Measurements from ENCODE around the gene F2R. TPM values are rescaled to one million over a fixed set of nuclear protein-coding genes. Genes with fewer than 3 reads are reported as not detected.

Gene F2R
- total RNA-seq (2021) (3.6 and 3.9 TPM in 2 replicates), Bru-seq, nascent RNA (percentile 38 among the genes with signal in this experiment), BruChase-seq, experiment 1, labeled RNA remaining after a 2-hour chase (percentile 46 among the genes with signal in this experiment), BruChase-seq, experiment 2, labeled RNA remaining after a 6-hour chase (percentile 58 among the genes with signal in this experiment)
- long read RNA-seq, partial matches to known transcripts = 0 of 3 reads
- long read RNA-seq, other reads (novel, unspliced or antisense) = 0 of 3 reads

DNA sequence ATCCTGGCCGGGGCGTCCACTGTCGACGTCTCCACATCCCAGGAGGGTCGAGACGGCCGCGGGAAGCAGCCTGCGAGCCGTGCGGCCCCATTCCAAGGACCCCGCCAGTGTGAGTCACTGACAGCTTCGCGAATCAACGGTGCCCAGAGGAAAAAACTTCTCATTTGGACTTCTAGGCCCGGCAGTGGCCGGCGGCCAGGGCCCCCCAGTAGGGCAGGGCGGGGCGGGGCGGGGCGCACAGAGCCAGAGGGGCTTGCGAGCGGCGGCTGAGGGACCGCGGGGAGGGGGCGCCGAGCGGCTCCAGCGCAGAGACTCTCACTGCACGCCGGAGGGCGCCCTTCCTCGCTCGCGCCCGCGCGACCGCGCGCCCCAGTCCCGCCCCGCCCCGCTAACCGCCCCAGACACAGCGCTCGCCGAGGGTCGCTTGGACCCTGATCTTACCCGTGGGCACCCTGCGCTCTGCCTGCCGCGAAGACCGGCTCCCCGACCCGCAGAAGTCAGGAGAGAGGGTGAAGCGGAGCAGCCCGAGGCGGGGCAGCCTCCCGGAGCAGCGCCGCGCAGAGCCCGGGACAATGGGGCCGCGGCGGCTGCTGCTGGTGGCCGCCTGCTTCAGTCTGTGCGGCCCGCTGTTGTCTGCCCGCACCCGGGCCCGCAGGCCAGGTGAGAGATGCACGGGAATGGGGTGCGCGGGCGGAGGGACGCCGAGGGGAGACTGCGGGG, at the start of gene F2R:
Gene F2R (plus strand): TSS at position 391 of the 720 bp plus-strand sequence. CDS start 182 bp downstream, at position 573.
- no TSS peak for BruUV-seq (replicated peaks)
- intact Hi-C loops (cut with micrococcal nuclease; ENCODE audit: unreplicated experiment) = loop anchor here (1.0 to 10.0 kb wide), 2 partner anchors 58 to 149 kb away; no protein-coding TSS in a partner anchor
- H3K4me3 ChIP-seq = peak within 1 kb of the TSS; percentile 87
- DNase-seq = peak in 1 of 2 experiments; percentile 30
- H3K9me3 ChIP-seq (ENCODE audit: insufficient read depth, low read depth) = no peaks in the 10 kb centered on the region
- ChIA-PET POLR2A (ENCODE audit: unreplicated experiment) (no interaction called here), CTCF (interaction anchor here (0.6 to 0.7 kb wide), 2 partner anchors 26 to 452 kb away, joined by 3 to 9 read pairs; no protein-coding TSS in a partner anchor)
- H3K4me1 ChIP-seq (replicated peaks; ENCODE audit: insufficient read depth) = no peaks in the 10 kb centered on the region; the same call in 1 of the 2 replicates
- no peaks in the 10 kb centered on the region for H3K27me3 ChIP-seq (ENCODE audit: insufficient read depth, low read depth)
- peak within 1 kb of the TSS; percentile 99 for H3K4me2 ChIP-seq
- peak within 1 kb of the TSS; percentile 97 for H2AFZ ChIP-seq
- no peaks in the 10 kb centered on the region for H4K20me1 ChIP-seq (ENCODE audit: insufficient read depth)
- no peaks in the 10 kb centered on the region for H3K36me3 ChIP-seq (ENCODE audit: low read depth)
- no peak for TF ChIP-seq EZH2 (IDR thresholded peaks at IDR 0.05; ENCODE audit: low read depth)
- TF ChIP-seq CTCF (conservative IDR thresholded peaks at IDR 0.05) = peak; percentile 59; the same call in 1 of the 2 replicates
- H3K79me2 ChIP-seq (ENCODE audit: low read depth) = no peaks in the 10 kb centered on the region
- H3K9me2 ChIP-seq (ENCODE audit: insufficient read depth) = no peaks in the 10 kb centered on the region
- H3F3A ChIP-seq (ENCODE audit: insufficient read depth, low read depth) = no peaks in the 10 kb centered on the region
- H3K27ac ChIP-seq = no peak within 1 kb of the TSS

DNA sequence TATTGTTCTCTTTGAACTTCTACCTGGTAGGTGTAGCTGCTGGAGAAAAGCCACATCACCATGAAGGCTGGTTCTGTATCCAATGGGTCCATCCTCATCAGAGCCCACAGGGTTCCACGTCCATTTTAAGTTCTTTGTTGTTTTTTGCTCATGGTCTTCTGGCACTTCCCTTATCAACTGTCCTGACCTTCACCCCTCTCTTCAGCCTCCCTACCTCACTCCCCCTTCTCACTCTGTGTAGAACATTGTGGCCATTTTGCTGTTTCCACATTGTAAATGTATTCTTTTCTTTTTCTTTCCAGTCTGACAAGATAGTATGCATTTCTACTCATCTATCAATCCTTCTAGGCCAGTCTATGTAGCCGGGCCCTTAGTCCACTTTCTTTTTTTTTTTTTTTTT, 48.4 kb upstream of the F2R start:
- CTCF ChIA-PET = no interaction called here

GRCh38 chr5:76669245-76669644, 46.7 kb upstream of the F2R start:
- Histone ChIP-seq H4K20me1 (ENCODE audit: insufficient read depth) (no peaks in the 10 kb centered on the region), H3K79me2 (ENCODE audit: low read depth) (no peaks in the 10 kb centered on the region), H2AFZ (no peak overlapping the region), H3F3A (ENCODE audit: insufficient read depth, low read depth) (no peaks in the 10 kb centered on the region), H3K36me3 (ENCODE audit: low read depth) (no peaks in the 10 kb centered on the region), H3K9me3 (ENCODE audit: insufficient read depth, low read depth) (no peaks in the 10 kb centered on the region), H3K4me1 (replicated peaks; ENCODE audit: insufficient read depth) (no peaks in the 10 kb centered on the region), H3K4me2 (no peak overlapping the region), H3K4me3 (no peak overlapping the region), H3K27me3 (ENCODE audit: insufficient read depth, low read depth) (no peaks in the 10 kb centered on the region), H3K9me2 (ENCODE audit: insufficient read depth) (no peaks in the 10 kb centered on the region), H3K27ac (no peak overlapping the region)
- no TSS peak for BruUV-seq (replicated peaks)
- intact Hi-C loops (cut with micrococcal nuclease; ENCODE audit: unreplicated experiment) = no loop called here
- POLR2A ChIA-PET (ENCODE audit: unreplicated experiment) = no interaction called here
- no peak for DNase-seq
- TF ChIP-seq EZH2 (IDR thresholded peaks at IDR 0.05; ENCODE audit: low read depth) = no peak
- TF ChIP-seq CTCF (conservative IDR thresholded peaks at IDR 0.05) = no peak
- CTCF ChIA-PET = no interaction called here

More for the DNA sequence above, 48.4 kb upstream of the F2R start:
- H3K4me2 ChIP-seq = no peak overlapping the region
- no peak overlapping the region for H3K27ac ChIP-seq
- no peaks in the 10 kb centered on the region for H3K4me1 ChIP-seq (replicated peaks; ENCODE audit: insufficient read depth)
- BruUV-seq (replicated peaks) = no TSS peak
- no peaks in the 10 kb centered on the region for H3K79me2 ChIP-seq (ENCODE audit: low read depth)
- intact Hi-C loops (cut with micrococcal nuclease; ENCODE audit: unreplicated experiment) = no loop called here
- H3K9me2 ChIP-seq (ENCODE audit: insufficient read depth) = no peaks in the 10 kb centered on the region
- POLR2A ChIA-PET (ENCODE audit: unreplicated experiment) = no interaction called here
- H3K27me3 ChIP-seq (ENCODE audit: insufficient read depth, low read depth) = no peaks in the 10 kb centered on the region
- no peaks in the 10 kb centered on the region for H3F3A ChIP-seq (ENCODE audit: insufficient read depth, low read depth)
- no peak for DNase-seq
- H2AFZ ChIP-seq = no peak overlapping the region
- H3K4me3 ChIP-seq = no peak overlapping the region
- no peak for TF ChIP-seq EZH2 (IDR thresholded peaks at IDR 0.05; ENCODE audit: low read depth)
- TF ChIP-seq CTCF (conservative IDR thresholded peaks at IDR 0.05) = no peak
- H3K36me3 ChIP-seq (ENCODE audit: low read depth) = no peaks in the 10 kb centered on the region
- no peaks in the 10 kb centered on the region for H4K20me1 ChIP-seq (ENCODE audit: insufficient read depth)
- no peaks in the 10 kb centered on the region for H3K9me3 ChIP-seq (ENCODE audit: insufficient read depth, low read depth)

Measured in PC-9 (cell line).